BE2C (cell line): Measurements from ENCODE around the gene C16orf96.

Source experiments
- DNase-seq: peaks from one replicate; pipeline ENCODE4 v3.0.0-alpha.2; 2020
- H3K27me3 ChIP-seq: fragments of 250-450 bp; sonication (Bioruptor Pico); 2 replicates; pipeline ENCODE4 v1.5.1; 2020; ENCODE audit warnings: mild to moderate bottlenecking
- H3K36me3 ChIP-seq: fragments of 250-450 bp; sonication (Bioruptor Pico); 2 replicates; pipeline ENCODE4 v1.5.1; 2020; ENCODE audit warnings: mild to moderate bottlenecking
- H3K4me1 ChIP-seq: fragments of 250-450 bp; sonication (Bioruptor Pico); 2 replicates; pipeline ENCODE4 v1.5.1; 2020
- H3K4me3 ChIP-seq: 2 replicates; pipeline ENCODE4 v1.5.1; 2011; ENCODE audit warnings: low read depth, low read length
- H3K9me3 ChIP-seq: fragments of 250-450 bp; sonication (Bioruptor Pico); 2 replicates; pipeline ENCODE4 v1.5.1; 2020
- CTCF ChIP-seq: IDR thresholded peaks from 2 replicates; pipeline ENCODE4 v1.5.1; 2012; ENCODE audit warnings: mild to moderate bottlenecking, low read depth, low read length

The C16orf96 gene

GRCh38 chr16:4535627-4536108 is 20.5 kb upstream of the C16orf96 start:
- Histone ChIP-seq H3K27me3 (no peaks in the 10 kb centered on the region), H3K4me1 (no peaks in the 10 kb centered on the region), H3K36me3 (no peaks in the 10 kb centered on the region), H3K9me3 (no peaks in the 10 kb centered on the region; the same call in 1 of the 2 replicates), H3K4me3 (no peak overlapping the region)
- DNase-seq: no peak
- TF ChIP-seq CTCF: no peak

- no peak overlapping the region for H3K4me3 ChIP-seq
- TF ChIP-seq CTCF: no peak
Observed at GRCh38 chr16:4536391-4537106, 19.6 kb upstream of the C16orf96 start.

GRCh38 chr16:4537376-4538343 is 18.5 kb upstream of the C16orf96 start:
- TF ChIP-seq CTCF: no peak
- DNase-seq: no peak
- Histone ChIP-seq H3K36me3 (no peaks in the 10 kb centered on the region), H3K27me3 (no peaks in the 10 kb centered on the region), H3K9me3 (no peaks in the 10 kb centered on the region; the same call in 1 of the 2 replicates), H3K4me3 (peak overlapping the region; percentile 51), H3K4me1 (no peaks in the 10 kb centered on the region)

More at GRCh38 chr16:4536391-4537106, 19.6 kb upstream of the C16orf96 start:
- Histone ChIP-seq H3K27me3 (no peaks in the 10 kb centered on the region), H3K36me3 (no peaks in the 10 kb centered on the region), H3K9me3 (no peaks in the 10 kb centered on the region; the same call in 1 of the 2 replicates), H3K4me1 (no peaks in the 10 kb centered on the region)
- DNase-seq: no peak

- H3K9me3 ChIP-seq: no peaks in the 10 kb centered on the region; the same call in 1 of the 2 replicates
- no peaks in the 10 kb centered on the region for H3K4me1 ChIP-seq
- H3K4me3 ChIP-seq: peak within 1 kb of the TSS; percentile 51
- H3K27me3 ChIP-seq: no peaks in the 10 kb centered on the region
- H3K36me3 ChIP-seq: no peaks in the 10 kb centered on the region
- TF ChIP-seq CTCF: no peak
- DNase-seq: peak; percentile 96
Observed at GRCh38 chr16:4538350-4539235, 17.5 kb upstream of the C16orf96 start, which contains the start of gene CDIP1. TSS of gene CDIP1 (minus strand) at chr16:4538773. CDS start at chr16:4514130, 24,643 bp downstream.

- TF ChIP-seq CTCF: no peak
Observed at GRCh38 chr16:4539716-4540284, 16.3 kb upstream of the C16orf96 start.

More at GRCh38 chr16:4539716-4540284, 16.3 kb upstream of the C16orf96 start:
- H3K4me3 ChIP-seq: no peak overlapping the region
- no peaks in the 10 kb centered on the region for H3K27me3 ChIP-seq
- no peaks in the 10 kb centered on the region; the same call in 1 of the 2 replicates for H3K9me3 ChIP-seq
- H3K36me3 ChIP-seq: no peaks in the 10 kb centered on the region
- DNase-seq: no peak
- no peaks in the 10 kb centered on the region for H3K4me1 ChIP-seq
